HG03439 (cell line): ENCODE data around the gene LRRTM3.
A peak's percentile ranks its signal among the peaks of the same experiment; 100 is the strongest.

Source experiments
- ATAC-seq: cut with Tn5 transposase; IDR thresholded peaks from one replicate; pipeline ENCODE4 v1.9.1; 2021; ENCODE audit warnings: mild to moderate bottlenecking, moderate library complexity; ENCODE audit not compliant: unreplicated experiment

Gene LRRTM3

DNA sequence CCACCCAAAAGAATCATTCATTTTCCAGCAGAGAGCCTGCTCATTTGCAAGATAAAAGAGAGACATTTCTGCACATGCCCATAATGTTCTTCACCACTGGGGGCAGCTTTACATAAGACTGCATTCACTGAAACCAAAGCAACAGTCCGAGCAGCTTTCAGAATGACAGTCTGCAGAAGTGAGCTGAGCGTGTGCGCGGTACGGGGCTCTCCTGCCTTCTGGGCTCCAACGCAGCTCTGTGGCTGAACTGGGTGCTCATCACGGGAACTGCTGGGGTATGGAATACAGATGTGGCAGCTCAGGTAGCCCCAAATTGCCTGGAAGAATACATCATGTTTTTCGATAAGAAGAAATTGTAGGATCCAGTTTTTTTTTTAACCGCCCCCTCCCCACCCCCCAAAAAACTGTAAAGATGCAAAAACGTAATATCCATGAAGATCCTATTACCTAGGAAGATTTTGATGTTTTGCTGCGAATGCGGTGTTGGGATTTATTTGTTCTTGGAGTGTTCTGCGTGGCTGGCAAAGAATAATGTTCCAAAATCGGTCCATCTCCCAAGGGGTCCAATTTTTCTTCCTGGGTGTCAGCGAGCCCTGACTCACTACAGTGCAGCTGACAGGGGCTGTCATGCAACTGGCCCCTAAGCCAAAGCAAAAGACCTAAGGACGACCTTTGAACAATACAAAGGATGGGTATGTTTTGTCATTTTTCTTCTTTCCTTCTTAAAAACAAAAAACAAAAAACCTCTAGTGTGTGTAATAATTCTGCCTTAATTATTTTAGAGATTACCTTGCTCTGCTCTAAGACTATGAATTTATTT, at the start of gene LRRTM3:
Gene LRRTM3 (plus strand): TSS at position 141 of the 820 bp plus-strand sequence.
- ATAC-seq, result peak; percentile 100

- no peak for ATAC-seq
These were observed 48.5 kb upstream of the LRRTM3 start for GRCh38 chr10:66877361-66877760.

GRCh38 chr10:66880292-66880691, 45.5 kb upstream of the LRRTM3 start:
- no peak for ATAC-seq

DNA sequence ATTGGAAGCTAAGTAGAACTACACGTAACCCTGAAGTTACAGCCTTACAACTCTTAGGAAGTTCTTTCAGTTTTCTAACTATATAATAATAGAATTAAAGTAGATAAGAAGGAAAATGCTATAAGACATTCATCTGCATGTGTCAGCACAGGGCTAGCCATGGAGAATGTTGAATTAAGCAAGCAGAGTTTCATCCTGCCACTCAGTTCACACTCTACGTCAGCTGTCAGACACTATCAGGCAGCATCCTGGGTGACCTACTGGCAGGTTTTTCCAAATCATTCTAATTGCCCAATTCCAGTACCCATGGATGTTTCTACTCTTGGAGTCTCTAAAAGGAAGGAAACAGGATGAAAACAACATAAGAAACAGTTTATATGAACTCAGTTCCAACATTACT, 45.0 kb upstream of the LRRTM3 start:
- ATAC-seq, result no peak

GRCh38 chr10:66881814-66882213, 44.0 kb upstream of the LRRTM3 start:
- ATAC-seq, result no peak

DNA sequence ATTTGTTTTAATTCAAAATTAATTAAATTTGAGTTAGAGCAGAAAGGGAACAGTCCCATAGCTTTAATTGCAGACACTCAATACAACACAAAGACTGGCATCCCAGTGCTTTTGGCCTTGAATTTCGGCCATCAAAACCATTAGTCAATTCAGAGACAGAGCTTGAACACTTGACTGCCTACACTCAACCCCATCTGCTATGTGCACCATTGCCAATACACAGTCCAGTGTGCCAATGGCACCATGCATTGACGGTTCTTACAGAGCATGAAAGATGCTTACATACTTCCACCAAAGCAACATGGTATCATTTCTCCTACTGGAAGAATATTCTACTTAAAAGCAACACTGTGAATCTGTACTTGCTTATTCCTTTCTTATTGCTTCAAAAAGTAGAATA, 43.6 kb upstream of the LRRTM3 start:
- no peak for ATAC-seq

DNA sequence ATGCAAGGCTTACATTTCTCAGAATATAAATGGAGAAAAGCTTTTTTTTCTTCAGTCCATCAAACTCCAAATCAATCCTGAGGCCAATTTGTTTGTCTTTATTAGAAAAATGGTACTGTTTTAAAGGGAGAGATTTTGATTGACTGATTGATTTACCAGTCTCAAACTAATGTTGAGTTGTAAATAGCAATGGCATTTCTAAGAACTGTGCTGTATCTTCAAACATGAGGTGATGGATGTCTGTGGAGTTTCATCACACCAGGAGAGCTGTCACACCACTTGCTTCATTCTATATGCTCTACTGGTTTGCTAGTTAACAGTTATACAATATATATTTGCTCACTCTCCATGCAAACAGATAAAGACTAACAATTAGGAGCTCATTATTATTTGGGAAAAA, 39.0 kb upstream of the LRRTM3 start:
- no peak for ATAC-seq

GRCh38 chr10:66888237-66888636, 37.6 kb upstream of the LRRTM3 start:
- no peak for ATAC-seq

GRCh38 chr10:66892871-66893270, 33.0 kb upstream of the LRRTM3 start:
- ATAC-seq, result no peak

- no peak for ATAC-seq
These were observed 15.2 kb upstream of the LRRTM3 start for GRCh38 chr10:66910671-66911070.

- ATAC-seq, result no peak
These were observed 9.8 kb upstream of the LRRTM3 start for GRCh38 chr10:66916030-66916429.

DNA sequence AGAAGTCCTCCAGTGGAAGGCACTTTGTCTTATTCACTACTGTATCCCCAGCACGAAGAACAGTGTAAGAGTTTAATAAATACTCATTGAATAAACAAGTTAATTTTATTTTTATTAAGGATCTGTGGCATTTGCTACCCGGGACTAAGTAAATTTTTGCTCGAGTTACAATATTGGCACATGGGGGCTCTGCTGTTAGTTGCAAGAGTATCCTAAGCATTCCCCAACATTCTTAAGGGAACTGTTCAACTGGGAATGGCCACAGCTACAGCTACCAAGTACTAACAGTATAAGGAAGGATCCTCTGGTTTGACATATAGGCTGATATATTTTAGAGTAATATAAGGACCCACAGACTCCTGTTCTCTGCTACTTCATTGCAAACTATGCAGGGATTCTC, 8.7 kb upstream of the LRRTM3 start:
- ATAC-seq, result no peak

DNA sequence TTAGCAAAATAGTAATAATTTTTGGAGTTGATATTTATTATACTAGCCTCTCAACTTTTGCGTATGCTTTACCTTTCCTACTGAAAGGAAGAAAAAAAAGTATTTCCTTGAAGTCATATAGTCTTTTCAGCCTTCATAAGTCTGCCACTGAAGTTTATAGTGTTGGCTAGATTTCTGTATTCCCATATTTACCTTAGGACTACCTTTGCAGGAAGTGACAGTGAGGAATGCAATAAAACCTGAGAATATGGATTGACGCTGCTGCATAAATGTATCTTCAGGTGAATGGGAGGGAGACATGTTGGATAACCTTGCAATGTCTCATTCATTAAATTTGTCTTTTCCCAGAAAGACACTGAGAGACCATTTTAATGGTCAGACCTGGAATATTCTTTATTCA, 6.6 kb upstream of the LRRTM3 start:
- ATAC-seq, result no peak

DNA sequence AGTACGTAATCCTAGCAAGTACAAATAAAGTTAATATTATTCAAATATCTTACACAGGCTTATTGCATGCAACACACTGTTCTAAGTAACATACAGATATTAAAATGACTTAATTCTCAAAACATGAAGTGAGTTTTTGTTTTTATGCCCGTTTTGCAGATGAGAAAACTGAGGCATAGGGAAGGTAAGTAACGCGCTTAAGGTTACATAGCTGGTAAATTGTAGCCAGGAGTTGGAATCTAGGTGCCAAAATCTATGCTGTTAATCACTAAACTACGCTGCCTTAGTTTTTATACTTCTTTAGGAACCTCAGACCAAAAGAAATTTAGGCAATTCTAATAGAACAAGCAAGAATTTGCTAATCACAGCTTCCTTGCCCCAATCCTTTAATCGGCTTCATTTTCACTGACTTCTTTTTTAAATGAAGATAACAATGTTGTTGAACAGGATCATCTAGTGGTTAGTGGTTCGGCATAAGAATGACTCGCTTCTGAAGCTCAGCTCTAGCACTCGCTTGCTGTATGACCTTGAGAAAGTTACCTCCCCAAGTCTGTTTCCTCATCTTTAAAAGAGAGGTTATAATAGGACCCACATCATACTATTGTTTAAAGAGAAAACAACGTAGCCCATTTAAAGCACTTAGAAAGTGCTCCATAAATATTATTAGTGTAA, 1.0 kb upstream of the LRRTM3 start:
- no peak for ATAC-seq

DNA sequence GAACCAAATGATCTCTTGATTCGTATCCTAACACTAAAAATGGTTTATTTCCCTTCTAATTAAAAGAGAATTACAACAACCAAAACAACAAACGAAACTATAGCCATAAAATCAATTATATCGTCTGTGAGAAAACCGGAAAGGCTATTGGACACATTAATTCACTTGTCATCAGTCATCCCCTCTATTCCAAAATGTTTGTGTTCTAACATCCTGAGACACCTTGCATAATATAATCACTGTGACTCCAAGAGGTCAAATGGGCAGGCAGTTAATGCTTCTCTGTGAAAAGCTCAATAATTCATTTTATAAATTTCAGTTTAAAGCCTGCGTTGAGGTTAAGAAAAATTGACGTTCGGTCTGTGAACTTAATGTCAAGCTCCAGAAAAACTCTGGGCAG, 463 bp upstream of the LRRTM3 start:
- no peak for ATAC-seq

GRCh38 chr10:66926841-66927240, 1.0 kb downstream of the LRRTM3 start:
- no peak for ATAC-seq

DNA sequence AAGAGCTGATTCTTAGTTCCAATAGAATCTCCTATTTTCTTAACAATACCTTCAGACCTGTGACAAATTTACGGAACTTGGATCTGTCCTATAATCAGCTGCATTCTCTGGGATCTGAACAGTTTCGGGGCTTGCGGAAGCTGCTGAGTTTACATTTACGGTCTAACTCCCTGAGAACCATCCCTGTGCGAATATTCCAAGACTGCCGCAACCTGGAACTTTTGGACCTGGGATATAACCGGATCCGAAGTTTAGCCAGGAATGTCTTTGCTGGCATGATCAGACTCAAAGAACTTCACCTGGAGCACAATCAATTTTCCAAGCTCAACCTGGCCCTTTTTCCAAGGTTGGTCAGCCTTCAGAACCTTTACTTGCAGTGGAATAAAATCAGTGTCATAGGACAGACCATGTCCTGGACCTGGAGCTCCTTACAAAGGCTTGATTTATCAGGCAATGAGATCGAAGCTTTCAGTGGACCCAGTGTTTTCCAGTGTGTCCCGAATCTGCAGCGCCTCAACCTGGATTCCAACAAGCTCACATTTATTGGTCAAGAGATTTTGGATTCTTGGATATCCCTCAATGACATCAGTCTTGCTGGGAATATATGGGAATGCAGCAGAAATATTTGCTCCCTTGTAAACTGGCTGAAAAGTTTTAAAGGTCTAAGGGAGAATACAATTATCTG, 1.6 kb downstream of the LRRTM3 start:
- no peak for ATAC-seq

DNA sequence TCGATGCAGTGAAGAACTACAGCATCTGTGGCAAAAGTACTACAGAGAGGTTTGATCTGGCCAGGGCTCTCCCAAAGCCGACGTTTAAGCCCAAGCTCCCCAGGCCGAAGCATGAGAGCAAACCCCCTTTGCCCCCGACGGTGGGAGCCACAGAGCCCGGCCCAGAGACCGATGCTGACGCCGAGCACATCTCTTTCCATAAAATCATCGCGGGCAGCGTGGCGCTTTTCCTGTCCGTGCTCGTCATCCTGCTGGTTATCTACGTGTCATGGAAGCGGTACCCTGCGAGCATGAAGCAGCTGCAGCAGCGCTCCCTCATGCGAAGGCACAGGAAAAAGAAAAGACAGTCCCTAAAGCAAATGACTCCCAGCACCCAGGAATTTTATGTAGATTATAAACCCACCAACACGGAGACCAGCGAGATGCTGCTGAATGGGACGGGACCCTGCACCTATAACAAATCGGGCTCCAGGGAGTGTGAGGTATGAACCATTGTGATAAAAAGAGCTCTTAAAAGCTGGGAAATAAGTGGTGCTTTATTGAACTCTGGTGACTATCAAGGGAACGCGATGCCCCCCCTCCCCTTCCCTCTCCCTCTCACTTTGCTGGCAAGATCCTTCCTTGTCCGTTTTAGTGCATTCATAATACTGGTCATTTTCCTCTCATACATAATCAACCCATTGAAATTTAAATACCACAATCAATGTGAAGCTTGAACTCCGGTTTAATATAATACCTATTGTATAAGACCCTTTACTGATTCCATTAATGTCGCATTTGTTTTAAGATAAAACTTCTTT, 2.3 kb downstream of the LRRTM3 start:
- no peak for ATAC-seq

- no peak for ATAC-seq
These were observed 2.9 kb downstream of the LRRTM3 start for GRCh38 chr10:66928776-66929175.

DNA sequence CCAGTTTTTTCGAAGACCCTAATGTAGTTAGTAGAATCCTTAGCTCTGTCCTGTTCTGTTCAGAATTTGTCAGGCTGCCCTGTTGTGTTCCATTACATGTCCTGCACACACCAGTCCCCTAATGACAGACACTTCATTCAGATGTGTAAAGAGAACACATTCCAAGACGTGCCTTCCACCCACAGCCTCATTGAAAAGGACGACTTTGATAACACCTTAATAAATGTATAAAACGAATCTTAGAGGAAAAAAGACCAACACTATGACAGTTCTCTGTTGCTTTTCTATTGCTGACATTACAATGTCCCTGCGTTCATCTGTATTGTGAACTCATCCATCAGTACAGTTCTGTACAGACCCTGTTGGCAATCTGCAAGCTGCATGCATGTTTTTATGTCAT, 3.5 kb downstream of the LRRTM3 start:
- ATAC-seq, result no peak

DNA sequence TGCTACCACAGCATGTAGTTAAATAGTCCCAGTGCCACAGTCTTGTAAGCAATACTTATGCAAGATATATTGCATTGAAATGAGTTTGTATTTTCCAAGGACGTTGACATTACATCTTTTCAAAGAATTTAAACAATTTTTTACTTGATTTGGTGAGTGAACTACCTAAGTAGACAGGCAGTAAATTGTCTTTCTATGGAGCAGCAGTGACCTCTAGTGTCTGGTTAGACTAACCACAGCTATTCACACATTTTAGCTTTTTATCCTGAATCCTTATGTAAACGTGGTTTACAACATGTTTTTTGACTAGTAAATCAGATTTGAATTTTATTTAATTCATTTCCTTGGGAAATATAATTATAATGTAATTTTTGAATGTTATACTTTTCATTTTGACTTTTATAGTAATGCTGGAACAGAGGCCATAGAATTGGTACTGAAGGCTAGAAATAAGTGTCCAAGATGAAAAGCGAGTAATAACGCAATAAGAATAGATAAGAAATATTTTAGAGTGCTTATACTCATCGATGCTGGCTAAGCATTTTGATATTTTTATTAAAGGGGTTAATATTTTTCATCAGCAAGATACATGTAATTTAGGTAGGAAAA, 5.6 kb downstream of the LRRTM3 start:
- peak; percentile 80 for ATAC-seq
